GM06990 (cell line): ENCODE results near the gene OBP2A.
"Not testable (repeated sequence)": the region's sequence is repeated elsewhere in the genome, so short reads cannot be mapped to it uniquely, and the experiment has no call there.

Source experiments
- DNase-seq: peaks from one replicate; pipeline ENCODE4 v3.0.0-alpha.2; 2011; ENCODE audit not compliant: insufficient read length; ENCODE audit errors: extremely low read depth
- H3K27me3 ChIP-seq: replicated peaks from 2 replicates; pipeline ENCODE4 v1.6.0; 2011; ENCODE audit warnings: low read length; ENCODE audit not compliant: control insufficient read depth, insufficient read depth
- H3K36me3 ChIP-seq: 2 replicates; pipeline ENCODE4 v1.5.1; 2011; ENCODE audit warnings: low read length; ENCODE audit not compliant: control insufficient read depth, insufficient read depth
- H3K4me3 ChIP-seq: replicated peaks from 2 replicates; pipeline ENCODE4 v1.5.1; 2011; ENCODE audit warnings: low read depth, mild to moderate bottlenecking, control low read depth, low read length
- CTCF ChIP-seq: IDR thresholded peaks from 2 replicates; pipeline ENCODE4 v1.5.1; 2011; ENCODE audit warnings: low read length, control low read depth, mild to moderate bottlenecking, inconsistent platforms; ENCODE audit not compliant: insufficient read depth, poor library complexity, severe bottlenecking

The OBP2A gene

DNA sequence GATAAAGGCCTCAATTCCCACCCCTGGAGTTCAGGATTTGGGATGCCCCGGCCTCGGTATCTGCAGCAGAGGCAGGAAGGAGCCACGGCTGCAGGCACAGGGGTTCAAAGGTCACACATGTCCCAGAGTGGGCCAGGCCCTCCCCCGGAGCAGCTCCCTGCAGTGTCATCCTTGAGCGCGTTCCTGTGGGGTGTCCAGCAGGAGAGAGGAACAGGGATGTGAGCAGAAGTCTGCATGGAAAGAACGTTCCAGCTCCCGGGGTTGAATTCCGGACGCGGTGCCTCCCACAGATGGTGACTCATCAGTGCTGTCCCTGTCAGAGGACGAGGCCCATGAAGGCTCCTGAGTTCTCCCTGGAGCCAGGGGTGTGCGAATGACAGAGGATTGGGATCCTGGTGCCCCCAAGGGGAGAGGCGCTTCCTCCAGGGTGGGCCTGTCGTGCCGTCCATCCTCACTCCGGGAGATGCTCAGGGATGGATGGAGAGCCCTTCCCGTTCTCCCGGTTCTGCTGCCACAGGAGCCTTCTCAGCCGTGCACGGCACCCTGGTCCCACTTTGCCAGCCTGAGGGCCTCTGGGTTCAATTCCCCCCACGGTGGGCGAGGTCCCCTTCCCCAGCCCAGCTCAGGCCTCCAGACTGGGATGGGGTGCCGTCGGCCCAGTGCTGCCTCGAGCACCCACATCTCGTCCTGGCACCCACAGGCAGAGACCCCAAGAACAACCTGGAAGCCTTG lies 21.6 kb upstream of the OBP2A start:
- Histone ChIP-seq H3K36me3 (no peaks in the 10 kb centered on the region), H3K27me3 (no peaks in the 10 kb centered on the region; the same call in 1 of the 2 replicates), H3K4me3 (no peak overlapping the region)
- DNase-seq = no peak
- TF ChIP-seq CTCF = no peak

DNA sequence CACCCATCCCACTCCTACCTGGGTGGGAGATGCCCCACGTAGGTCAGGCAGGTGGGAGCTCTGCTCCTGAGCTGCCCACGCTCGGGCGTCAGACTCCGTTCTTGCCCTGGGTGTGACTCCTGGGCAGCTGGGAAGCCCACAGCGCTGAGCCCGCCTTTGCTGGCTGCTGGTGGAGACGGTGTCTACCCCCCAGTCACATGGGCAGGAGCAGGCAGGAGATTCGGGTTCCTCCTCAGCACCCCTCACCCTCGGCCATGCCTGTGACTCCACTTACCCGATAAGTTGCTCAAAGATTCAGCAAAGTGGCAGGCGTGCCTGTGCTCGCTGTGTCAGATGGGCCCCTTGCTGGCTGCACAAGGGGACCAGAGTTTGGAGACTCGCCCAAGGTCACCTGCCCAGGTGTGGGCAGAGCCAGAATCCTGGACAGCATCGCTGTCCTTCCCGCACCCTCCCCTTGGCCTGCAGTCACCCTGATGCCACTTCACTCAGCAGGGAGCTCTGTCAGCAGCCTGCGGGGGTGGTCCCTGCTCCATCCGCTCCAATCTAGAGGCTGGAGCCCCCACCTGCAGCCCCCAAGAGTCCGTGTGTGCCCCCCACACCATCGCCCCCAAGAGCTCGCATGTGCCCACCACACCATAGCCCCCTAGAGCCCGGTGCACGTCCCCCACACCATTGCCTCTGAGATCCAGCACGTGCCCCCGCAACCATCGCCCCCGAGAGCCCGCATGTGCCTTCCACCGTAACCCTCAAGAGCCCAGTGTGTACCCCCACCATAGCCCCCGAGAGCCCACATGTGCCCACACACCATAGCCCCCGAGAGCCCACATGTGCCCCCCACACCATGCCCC lies 20.5 kb upstream of the OBP2A start:
- Histone ChIP-seq H3K36me3 (no peaks in the 10 kb centered on the region), H3K4me3 (no peak overlapping the region), H3K27me3 (no peaks in the 10 kb centered on the region)
- DNase-seq = no peak
- no peak for TF ChIP-seq CTCF

GRCh38 chr9:135526089-135526729 lies 19.7 kb upstream of the OBP2A start:
- DNase-seq = no peak
- H3K4me3 ChIP-seq = no peak overlapping the region
- H3K36me3 ChIP-seq = no peaks in the 10 kb centered on the region
- H3K27me3 ChIP-seq = no peaks in the 10 kb centered on the region
- TF ChIP-seq CTCF = no peak

DNA sequence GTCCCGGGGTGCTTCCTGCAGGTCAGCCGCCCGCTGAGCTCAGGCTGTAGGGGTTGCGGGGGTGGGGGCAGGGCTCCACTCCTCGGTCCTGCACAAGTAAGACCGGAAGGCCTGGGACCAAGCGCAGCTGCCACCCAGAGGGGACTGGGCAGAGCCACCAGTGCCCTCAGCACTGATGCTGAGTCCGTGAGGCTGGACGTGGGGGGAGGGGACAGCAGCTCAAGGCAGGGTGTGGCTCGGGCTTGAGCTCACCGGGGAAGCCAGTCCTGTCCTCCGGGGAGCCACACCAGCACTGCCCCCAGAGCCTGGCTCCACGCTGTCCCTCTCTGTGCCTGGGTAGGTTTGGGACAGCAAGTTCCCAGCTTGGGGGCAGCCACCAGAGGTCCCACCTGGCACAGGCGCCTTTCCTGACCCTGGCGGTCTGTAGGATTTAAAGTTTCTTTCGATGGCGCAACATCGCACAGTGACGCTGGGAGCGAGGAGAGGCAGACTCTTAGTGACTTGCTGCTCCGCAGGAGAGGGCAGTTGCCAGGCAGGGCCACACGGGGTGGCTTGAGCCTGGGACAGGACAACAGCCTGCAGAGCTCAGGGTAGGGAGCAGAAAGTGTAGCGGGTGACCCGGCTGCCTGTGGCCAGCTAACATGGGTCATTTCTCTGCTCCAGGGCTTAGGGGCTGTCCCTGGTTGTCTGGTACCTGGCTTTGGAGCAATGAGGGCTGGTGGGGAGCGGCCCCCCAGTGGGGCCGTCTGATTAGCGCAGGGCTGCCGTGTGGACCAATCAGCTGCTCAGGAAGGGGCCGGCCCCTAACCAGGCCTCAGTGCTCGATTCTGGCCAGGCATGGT lies 19.0 kb upstream of the OBP2A start:
- H3K4me3 ChIP-seq = no peak overlapping the region
- no peaks in the 10 kb centered on the region for H3K36me3 ChIP-seq
- no peaks in the 10 kb centered on the region for H3K27me3 ChIP-seq
- TF ChIP-seq CTCF = no peak
- no peak for DNase-seq

DNA sequence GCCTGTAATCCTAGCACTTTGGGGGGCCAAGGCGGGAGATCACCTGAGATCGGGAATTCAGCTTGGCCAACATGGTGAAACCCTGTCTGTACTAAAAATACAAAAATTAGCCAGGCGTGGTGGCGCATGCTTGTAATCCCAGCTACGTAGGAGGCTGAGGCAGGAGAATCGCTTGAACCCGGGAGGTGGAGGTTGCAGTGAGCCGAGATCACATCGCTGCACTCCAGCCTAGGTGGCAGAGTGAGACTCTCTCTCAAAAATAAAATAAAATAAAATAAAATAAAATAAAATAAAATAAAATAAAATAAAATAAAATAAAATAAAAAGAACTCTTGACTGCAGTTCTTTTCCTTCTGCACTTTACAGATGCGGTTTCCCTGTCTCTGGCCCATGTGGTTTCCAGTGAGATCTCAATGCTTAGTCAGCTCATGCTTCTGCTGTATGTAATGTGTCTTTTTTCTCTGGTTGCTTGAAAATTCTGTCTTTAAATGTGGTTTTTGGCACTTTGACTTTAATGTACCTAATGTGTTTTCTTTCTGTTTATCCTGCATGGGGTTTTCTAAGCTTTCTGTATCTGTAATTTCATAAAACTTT lies 17.0 kb upstream of the OBP2A start:
- not testable (repeated sequence) for H3K36me3 ChIP-seq, DNase-seq, H3K27me3 ChIP-seq, H3K4me3 ChIP-seq
